ENCODE data around the gene NAA35.
"Not testable (repeated sequence)": the region's sequence is repeated elsewhere in the genome, so short reads cannot be mapped to it uniquely, and the experiment has no call there.

Gene NAA35

DNA sequence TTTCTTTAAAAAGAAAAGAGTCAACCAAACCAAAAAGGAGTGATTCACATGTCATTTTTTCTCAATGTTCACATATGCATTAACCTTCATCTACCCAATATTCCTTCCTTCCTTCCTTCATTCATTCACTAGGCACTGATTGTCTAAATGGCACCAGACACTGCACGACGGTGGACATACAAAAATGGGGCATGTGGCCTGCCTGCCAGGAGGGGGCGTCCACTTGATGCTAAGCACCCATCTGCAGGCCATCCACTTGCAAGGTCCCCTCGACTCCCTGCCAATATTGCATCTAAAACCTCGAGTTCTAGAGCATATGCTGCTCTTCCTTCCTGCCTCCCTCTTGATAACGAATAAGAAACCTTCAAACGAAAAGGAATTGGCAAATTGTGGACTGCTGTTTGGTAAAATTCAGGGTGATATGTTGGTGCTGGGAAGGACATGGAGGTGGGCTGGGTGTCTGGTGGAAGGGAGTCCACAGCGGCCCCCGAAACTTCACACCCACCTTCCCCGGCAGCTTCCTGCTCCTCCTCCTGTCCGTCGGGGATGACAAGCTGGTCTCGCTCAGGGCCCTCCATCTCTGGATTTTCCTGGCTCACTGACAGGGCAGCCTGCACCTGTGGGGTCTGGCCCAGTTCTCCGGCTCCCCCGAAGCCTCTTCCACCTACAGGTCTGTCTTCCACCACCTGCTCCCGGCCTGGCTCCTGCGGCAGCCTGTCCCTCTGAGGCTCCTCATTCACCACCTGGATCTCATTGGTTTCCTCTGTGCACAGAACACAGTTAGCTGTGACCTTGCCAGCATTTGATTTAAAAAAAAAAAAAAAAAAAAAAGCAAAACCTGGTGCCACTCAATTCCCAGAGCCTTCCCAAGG, 94.2 kb downstream of the NAA35 start:
- ATAC-seq, result no peak
- DNase-seq, result peak; percentile 27

GRCh38 chr9:86035827-86036440, 95.0 kb downstream of the NAA35 start:
- ATAC-seq (no peak), DNase-seq (no peak)

DNA sequence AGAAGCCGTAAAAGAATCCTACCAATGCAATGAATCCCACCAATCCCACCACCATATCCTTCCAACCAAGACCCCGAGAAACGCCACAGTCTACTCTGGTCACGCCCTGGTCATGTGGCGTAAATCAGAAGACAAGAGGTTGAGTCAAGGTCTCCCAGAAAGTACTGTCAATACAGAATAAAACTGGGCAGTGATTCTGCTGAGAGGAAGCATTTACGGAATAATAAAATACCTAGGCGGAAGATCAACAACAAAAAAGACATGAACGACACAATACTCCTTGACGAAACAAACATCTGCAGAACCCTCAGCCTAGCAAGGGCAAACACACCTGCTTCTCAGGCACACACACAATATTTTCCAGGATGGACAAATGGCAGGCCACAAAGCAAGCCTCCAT, 95.6 kb downstream of the NAA35 start:
- DNase-seq (no peak), ATAC-seq (no peak)

DNA sequence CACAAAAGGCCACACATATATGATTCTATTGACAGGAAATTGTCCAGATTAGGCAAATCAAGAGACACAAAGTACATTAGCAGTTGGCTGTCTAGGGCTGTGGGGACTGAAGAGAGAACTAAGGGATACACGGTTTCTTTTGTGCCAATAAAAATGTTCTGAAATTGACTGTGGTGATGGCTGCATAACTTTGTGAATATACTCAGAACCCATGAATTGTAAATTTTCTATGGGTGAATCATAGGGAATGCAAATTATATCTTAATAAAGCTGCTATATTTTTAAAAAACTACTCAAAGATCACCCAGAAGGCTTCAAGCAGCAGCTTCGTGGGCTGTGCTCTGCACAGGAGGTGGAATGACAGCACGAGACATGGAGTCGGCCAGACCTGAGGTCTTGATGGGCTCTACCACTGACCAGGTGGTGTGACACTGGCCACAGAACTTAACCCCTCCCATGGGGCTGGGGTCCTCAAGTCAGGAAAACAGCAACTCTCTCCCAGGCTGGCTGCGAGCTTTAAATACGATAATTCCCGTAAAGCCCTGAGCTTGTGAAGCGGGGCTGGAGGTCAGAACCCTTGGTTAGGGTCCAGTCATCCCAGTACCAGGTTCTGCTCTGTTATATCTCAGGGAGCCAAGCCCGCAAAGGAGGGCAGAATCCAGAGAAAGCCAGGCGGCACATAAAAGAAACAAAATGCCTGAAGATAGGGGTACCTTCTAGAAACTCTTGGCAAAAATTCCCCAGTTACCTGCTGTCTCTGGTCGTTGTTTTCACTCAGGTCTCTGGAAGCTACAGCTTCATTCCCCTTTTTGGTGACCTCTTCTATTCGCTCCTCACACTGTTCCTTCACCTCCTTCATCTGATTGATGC, 99.3 kb downstream of the NAA35 start:
- no peak for DNase-seq
- no peak for ATAC-seq

DNA sequence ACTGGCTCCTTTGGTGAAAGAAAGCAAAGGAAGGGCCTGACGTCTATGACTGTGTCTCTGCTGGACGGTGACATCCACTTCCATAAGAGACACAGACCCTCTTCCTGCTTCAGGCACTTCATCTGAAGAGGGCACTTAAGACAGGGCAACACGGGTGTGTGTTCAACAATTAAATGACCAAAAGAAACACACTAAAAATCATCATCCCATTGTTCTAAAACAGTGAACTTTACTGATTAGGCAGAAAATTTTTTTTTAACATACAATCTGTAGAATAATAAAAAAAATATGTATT, 99.9 kb downstream of the NAA35 start:
- ATAC-seq, result no peak

GRCh38 chr9:86041311-86041741, 100.4 kb downstream of the NAA35 start:
- ATAC-seq (no peak), DNase-seq (no peak)

More for the DNA sequence above, 99.9 kb downstream of the NAA35 start:
- DNase-seq, result no peak

DNA sequence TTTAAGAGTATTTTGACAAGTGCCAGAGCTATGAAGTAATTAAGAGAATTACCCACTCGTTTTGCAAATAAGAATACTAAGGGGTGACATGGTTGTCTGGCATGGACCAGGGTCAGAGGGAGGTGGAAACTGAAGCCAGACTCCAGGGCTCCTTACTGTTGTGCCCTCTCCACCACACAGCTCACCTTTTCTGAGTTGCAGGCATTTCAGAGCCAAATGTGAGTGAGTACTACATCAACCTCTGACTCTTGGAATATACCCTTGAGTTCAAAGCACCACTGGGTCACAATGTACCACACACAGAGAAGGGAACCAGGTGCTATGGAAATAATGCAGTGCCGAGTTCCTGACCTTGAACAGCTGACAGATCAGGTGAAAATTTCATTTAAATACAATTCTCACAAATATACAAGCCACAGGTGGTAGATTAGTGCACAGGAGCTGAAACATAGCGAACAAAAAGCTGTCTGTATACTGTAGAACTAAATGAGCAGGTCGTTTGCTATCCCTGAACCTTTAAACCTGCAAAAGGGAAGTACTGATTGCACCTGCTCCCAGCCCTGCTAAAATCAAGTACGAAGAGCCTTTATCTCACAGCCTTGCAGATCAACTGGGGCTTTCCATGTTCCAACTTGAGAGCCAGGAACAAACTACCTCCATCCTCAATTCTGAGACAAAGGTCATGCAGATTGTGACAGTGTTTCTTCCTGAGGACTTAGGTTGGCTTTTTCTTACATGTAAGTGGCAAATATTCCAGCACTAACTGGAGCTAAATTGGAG, 101.4 kb downstream of the NAA35 start:
- ATAC-seq, result no peak
- DNase-seq, result no peak

DNA sequence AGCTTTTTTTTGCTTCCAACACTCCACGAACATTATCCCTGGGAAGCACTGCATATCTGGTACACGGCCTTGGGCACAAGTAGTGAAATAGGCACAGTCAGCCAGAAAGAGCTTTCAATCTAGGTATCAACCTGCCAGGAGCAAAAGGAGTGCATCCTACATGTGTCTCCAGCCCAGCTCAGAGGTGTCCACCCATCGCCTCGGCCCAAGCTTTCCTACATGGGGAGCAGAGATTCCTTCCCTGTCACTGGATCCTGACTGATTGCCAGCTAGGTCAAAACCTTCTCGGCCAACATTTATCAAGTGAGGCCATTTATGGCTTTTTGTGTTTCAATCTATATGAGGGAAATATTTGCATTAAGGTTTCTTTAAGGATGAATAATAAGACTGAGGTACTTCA, 102.6 kb downstream of the NAA35 start:
- ATAC-seq (no peak), DNase-seq (no peak)

GRCh38 chr9:86043999-86044398, 103.1 kb downstream of the NAA35 start:
- DNase-seq (no peak), ATAC-seq (no peak)

DNA sequence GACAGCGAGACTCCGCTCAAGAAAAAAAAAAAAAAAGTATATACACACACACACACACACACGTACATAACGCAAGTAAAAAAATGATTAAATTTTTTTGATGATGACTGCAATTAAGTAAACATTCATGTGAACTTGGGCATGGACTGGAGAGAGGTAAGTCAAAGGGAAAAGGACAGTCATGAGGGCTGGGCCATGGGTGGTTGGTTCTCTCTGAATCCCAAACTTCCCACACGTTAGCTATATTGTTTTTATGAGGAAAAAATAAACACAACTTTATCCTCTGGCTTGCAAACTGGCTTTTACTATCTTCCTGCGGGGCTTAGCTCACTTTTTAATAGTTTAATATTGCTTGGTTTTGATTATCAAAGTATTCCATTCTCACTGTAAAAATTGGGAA, 104.7 kb downstream of the NAA35 start:
- no peak for ATAC-seq
- no peak for DNase-seq

DNA sequence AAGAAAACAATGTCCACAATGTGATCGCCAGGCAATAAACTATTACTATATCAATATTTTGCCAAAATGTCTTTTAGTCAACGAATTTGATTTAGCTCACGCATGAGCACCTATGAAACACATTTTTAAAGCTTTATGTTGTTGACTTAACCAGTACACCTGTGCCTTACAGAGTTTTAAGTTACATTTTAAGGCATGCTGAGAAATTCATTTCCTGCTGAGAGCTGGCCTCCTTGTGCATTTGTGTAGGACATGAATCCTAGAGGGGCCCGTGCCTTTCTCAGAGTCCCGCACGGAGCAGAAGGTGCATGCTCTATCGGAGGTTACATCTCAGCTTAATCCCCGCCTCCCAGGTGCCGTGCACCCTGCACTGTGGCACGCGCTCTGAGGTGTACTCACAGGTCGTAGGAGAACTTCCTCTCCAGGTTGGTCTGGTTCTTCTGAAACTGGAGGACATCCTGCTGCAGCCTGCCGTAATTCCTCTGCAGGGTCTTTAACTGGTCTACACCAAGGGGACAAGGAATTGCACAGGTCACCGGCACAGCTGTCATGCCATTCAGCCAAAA, 105.2 kb downstream of the NAA35 start:
- no peak for ATAC-seq

DNA sequence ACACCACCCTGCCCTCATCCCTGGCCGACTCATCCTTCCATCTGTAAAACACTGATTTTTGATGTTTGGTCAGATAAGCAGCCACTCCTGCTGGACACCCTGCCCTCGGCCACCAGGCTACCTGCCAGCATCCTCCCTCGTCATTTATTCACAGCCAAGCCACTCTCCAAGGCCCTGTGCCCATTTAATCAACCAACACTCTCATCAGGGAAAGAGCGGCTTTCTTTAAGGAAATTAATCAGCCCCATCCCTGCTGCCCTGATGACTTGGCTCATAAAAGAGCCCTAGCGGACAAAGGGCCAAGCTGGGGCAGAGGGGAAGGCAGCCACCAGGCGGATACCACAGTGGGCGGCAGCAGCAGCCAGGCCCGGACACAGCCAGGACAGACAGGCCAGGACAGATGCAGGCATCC, 106.0 kb downstream of the NAA35 start:
- ATAC-seq (no peak), DNase-seq (no peak)

More for the DNA sequence above, 105.2 kb downstream of the NAA35 start:
- DNase-seq, result no peak

DNA sequence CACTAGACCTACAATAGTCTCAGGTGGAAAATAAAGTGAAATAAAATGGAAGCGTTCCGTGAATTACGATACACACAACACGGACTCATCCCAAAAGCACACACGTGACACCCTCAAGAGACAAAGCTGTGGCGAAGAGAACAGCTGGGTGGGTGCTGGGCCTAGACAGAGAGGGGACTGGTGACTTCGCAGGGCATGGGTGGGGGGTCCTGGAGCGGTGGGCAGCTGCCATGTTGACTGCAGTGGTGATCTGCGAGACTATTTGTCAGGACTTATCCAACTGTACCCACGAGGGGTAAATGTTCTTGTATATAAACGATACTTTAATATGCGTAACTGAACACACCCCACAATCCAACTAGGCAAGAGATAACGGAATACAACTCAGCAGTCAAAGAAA, 106.4 kb downstream of the NAA35 start:
- ATAC-seq (no peak), DNase-seq (no peak)

- not testable (repeated sequence) for ATAC-seq, DNase-seq
Observed at GRCh38 chr9:86048018-86048742, 107.2 kb downstream of the NAA35 start.

GRCh38 chr9:86052556-86053468, 111.9 kb downstream of the NAA35 start:
- ATAC-seq (no peak), DNase-seq (no peak)

GRCh38 chr9:86054695-86055094, 113.7 kb downstream of the NAA35 start:
- ATAC-seq, result no peak
- DNase-seq, result no peak

DNA sequence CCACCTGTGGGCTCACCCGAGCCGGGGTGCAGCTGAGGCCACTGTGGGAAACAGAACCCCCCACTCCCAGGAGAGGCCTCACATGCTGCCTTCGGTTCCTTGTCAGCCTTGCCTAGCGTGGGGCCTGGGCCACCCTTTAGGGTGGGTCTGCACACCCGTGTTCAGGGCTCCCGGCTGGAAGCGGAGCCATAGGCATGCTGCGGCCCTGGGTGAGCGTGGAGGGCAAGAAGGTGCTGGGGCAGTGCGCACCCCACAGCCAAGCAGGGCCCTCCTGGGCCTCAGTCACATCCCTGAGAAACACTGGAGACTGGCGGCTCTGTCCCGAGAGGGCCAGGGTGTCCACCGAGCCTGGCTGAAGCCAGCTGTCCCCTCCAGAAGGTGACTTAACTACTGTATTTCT, 116.5 kb downstream of the NAA35 start:
- ATAC-seq, result no peak
- DNase-seq, result no peak

DNA sequence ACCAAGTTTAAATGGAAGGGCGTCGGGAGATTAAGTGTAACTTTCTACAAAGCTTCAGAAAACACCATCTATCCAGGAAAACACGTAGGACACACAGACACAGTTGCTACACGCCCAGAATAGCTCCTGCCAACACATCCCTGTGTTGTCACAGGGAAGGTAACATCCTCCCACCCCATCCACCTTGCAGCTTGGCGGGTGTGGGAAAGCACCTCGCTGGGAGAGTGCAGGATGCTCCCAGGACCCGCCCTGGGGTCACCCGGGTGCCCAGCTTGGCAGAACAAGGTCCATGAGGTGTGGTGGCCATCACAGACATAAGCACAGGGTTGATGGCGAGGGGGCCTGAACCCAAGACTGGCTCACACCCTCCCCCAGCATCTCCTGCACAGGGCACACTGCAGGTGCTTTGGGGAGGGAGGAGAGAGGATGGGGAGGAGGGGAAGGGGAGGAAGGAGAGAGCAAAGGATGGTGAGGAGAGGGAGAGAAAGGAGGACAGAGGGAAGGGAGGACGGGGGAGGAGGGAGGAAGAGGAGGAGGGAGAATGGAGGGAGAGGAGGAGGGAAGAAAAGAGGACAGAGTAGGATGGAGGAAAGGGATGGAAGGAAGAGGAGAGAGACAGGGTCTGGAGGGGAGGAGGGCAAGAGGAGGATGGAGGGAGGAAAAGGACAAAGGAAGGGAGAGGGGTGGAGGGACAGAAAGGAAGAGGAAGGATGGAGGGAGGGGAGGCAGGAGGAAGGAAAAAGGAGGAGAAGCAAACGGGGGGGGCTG, 121.2 kb downstream of the NAA35 start:
- DNase-seq (no peak), ATAC-seq (no peak)

Measured in stimulated activated naive CD8-positive, alpha-beta T cell treated with anti-CD3 and anti-CD28 coated beads, Interleukin-15, Interleukin-2, amounts not matched to agents 100 U/mL and 50 U/mL, for 24 hours (primary cell).